ENCODE data around the gene ADGRB2.

DNA sequence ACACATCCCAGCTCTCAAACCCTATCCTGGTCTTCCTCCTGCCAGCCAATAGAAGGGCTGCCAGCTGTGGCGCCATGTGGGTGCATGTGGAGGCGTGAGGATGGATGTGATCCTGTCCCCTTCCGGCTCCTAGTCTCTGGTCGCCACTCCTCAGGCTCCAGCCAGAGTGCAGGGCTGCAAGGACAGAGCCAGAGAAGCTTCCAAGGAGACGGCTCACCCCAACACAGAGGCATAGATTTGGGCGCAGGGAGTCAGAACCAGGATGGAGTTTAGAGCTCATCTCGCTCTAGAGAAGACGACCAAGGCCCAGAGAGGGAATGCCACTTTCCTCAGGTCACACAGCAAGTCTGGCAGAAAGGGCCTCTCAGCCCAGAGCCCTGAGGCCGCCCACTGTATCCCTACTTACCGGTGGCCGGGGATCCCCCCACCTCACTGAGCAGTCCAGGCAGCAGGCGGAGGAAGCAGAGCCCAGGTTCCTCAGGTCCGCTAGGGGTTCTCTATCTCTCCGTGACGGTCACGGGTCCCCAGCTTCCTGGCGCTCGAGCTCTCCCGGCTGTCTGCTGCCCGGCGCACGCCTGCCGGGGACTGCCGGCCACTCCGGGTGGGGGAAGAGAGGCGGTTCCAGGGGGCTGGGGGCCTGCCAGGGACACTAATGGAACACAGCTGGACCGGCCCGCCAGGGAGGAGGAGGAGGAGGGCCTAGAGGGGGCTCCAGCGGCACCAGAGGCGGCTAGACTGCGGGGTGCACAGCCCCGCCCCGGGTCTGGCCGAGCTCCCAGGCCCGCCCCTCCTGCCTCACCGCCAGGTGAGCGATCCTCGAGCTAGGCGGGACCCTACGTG, 60.5 kb downstream of the ADGRB2 start, which contains the start of gene COL16A1:
- no peak for TF ChIP-seq CTCF (IDR thresholded peaks at IDR 0.05)
- no peak for TF ChIP-seq POLR2A (IDR thresholded peaks at IDR 0.05)
- TF ChIP-seq POLR2AphosphoS5 (IDR thresholded peaks at IDR 0.05), result peak; percentile 58 to 74 (median 60)
